ENCODE data around the gene MFRP. TPM values are rescaled to one million over a fixed set of nuclear protein-coding genes. Genes with fewer than 3 reads are reported as not detected.

Gene MFRP
- total RNA-seq, 1 donor, result not detected

GRCh38 chr11:119376197-119376847, 29.8 kb upstream of the MFRP start:
- no peak overlapping the region for H3K4me3 ChIP-seq (ENCODE audit: low read depth, low read length)
- DNase-seq (ENCODE audit: low read depth), result no peak
- no peak for TF ChIP-seq CTCF (IDR thresholded peaks at IDR 0.05; ENCODE audit: insufficient read depth, low read depth, low read length)

- TF ChIP-seq CTCF (IDR thresholded peaks at IDR 0.05; ENCODE audit: insufficient read depth, low read depth, low read length), result no peak
- no peak overlapping the region for H3K4me3 ChIP-seq (ENCODE audit: low read depth, low read length)
- DNase-seq (ENCODE audit: low read depth), result peak; percentile 75
Observed at GRCh38 chr11:119375337-119376196, 29.1 kb upstream of the MFRP start.

GRCh38 chr11:119374632-119375336, 28.3 kb upstream of the MFRP start:
- TF ChIP-seq CTCF (IDR thresholded peaks at IDR 0.05; ENCODE audit: insufficient read depth, low read depth, low read length), result no peak
- DNase-seq (ENCODE audit: low read depth), result no peak
- H3K4me3 ChIP-seq (ENCODE audit: low read depth, low read length), result no peak overlapping the region

- TF ChIP-seq CTCF (IDR thresholded peaks at IDR 0.05; ENCODE audit: insufficient read depth, low read depth, low read length), result peak; percentile 97
- DNase-seq (ENCODE audit: low read depth), result peak; percentile 83
- no peak overlapping the region for H3K4me3 ChIP-seq (ENCODE audit: low read depth, low read length)
Observed at GRCh38 chr11:119373921-119374631, 27.6 kb upstream of the MFRP start.

- TF ChIP-seq CTCF (IDR thresholded peaks at IDR 0.05; ENCODE audit: insufficient read depth, low read depth, low read length), result no peak
- no peak overlapping the region for H3K4me3 ChIP-seq (ENCODE audit: low read depth, low read length)
- no peak for DNase-seq (ENCODE audit: low read depth)
Observed at GRCh38 chr11:119373059-119373920, 26.8 kb upstream of the MFRP start.
